Osteocyte (in vitro differentiated cells): ENCODE results near the gene ALDH1A1. TPM values are rescaled to one million over a fixed set of nuclear protein-coding genes. Genes with fewer than 3 reads are reported as not detected.

Source experiments
- DNase-seq: peaks from one replicate; pipeline ENCODE4 v3.0.0; 2021; ENCODE audit warnings: mixed read lengths; ENCODE audit not compliant: unreplicated experiment; ENCODE audit errors: extremely low spot score
- H3K27ac Mint-ChIP-seq: one replicate; pipeline ENCODE4 v1.8.0; 2021; ENCODE audit warnings: mild to moderate bottlenecking, mixed read lengths; ENCODE audit not compliant: unreplicated experiment
- H3K27me3 Mint-ChIP-seq: one replicate; pipeline ENCODE4 v1.8.0; 2021; ENCODE audit warnings: mixed read lengths; ENCODE audit not compliant: unreplicated experiment
- H3K36me3 Mint-ChIP-seq: one replicate; pipeline ENCODE4 v1.8.0; 2021; ENCODE audit warnings: mixed read lengths; ENCODE audit not compliant: unreplicated experiment
- H3K4me1 Mint-ChIP-seq: one replicate; pipeline ENCODE4 v1.8.0; 2021; ENCODE audit warnings: mixed read lengths; ENCODE audit not compliant: unreplicated experiment
- H3K4me3 Mint-ChIP-seq: one replicate; pipeline ENCODE4 v1.8.0; 2021; ENCODE audit warnings: mild to moderate bottlenecking, moderate library complexity, mixed read lengths; ENCODE audit not compliant: unreplicated experiment
- H3K9me3 Mint-ChIP-seq: one replicate; pipeline ENCODE4 v1.8.0; 2021; ENCODE audit warnings: mixed read lengths; ENCODE audit not compliant: unreplicated experiment
- CTCF ChIP-seq: fragments of 200-600 bp; sonication (generic); IDR thresholded peaks from 2 replicates; pipeline ENCODE4 v1.5.0; 2021; ENCODE audit warnings: antibody characterized with exemption, mild to moderate bottlenecking, moderate library complexity
- total RNA-seq: library from RNA; stranded (reverse); gene quantifications from 2 replicates; pipeline ENCODE4 v1.2.1, GENCODE V29; 2021

The ALDH1A1 gene
- total RNA-seq, 1 donor from 2014 or later: not detected

DNA sequence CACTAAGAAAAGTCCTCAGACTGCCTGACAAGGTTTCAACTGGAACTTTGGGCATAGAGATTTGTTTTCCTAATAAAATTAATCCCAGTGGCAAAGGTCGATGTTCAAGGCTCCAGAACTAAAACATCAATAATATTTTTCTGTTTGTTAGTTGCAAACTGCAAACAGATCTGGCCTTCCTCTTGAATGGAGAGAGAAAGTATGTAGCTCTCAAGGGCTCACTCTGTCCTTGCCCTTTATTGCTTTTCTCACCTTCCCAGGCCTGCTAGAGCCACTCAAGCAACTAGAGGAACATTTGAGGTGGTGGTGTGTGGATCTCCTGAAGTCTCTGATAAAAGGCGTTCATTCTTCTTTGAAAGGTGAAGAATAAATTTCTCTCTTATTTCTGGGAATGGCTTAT, 16.6 kb downstream of the ALDH1A1 start:
- peaks cover 22% of the 10 kb centered on the region for H3K27me3 Mint-ChIP-seq
- H3K27ac Mint-ChIP-seq: no peak overlapping the region

DNA sequence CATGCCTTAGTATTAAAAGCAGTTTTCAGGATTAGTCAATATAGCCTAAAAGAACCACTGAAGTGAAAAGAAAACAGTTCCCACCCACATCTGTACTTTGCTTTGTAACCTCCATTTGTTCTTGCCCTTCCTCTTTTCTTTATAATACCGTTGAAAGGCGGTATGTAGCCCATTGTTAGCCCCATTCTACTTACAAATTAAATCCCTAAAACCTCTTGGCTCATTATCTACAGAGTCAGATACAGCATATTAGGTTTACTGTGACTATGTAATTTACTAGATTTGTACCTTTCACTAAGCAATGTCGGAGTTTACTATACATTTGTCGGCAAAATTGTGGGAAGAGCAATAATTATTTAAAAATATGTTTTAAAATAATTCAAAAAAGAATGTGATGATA, 17.3 kb downstream of the ALDH1A1 start:
- no peaks in the 10 kb centered on the region for H3K4me1 Mint-ChIP-seq
- no peak overlapping the region for H3K4me3 Mint-ChIP-seq
- peaks cover 16% of the 10 kb centered on the region for H3K27me3 Mint-ChIP-seq
- H3K36me3 Mint-ChIP-seq: no peaks in the 10 kb centered on the region
- H3K9me3 Mint-ChIP-seq: no peaks in the 10 kb centered on the region
- TF ChIP-seq CTCF: no peak
- H3K27ac Mint-ChIP-seq: no peak overlapping the region
- no peak for DNase-seq

More for the DNA sequence above, 16.6 kb downstream of the ALDH1A1 start:
- Mint-ChIP-seq H3K9me3 (no peaks in the 10 kb centered on the region), H3K36me3 (no peaks in the 10 kb centered on the region), H3K4me1 (no peaks in the 10 kb centered on the region), H3K4me3 (no peak overlapping the region)
- DNase-seq: no peak
- TF ChIP-seq CTCF: no peak

- H3K27me3 Mint-ChIP-seq: peaks cover 11% of the 10 kb centered on the region
- no peaks in the 10 kb centered on the region for H3K4me1 Mint-ChIP-seq
- H3K4me3 Mint-ChIP-seq: no peak overlapping the region
- H3K27ac Mint-ChIP-seq: no peak overlapping the region
- TF ChIP-seq CTCF: no peak
- no peaks in the 10 kb centered on the region for H3K9me3 Mint-ChIP-seq
- DNase-seq: no peak
- no peaks in the 10 kb centered on the region for H3K36me3 Mint-ChIP-seq
These were observed 18.9 kb downstream of the ALDH1A1 start for GRCh38 chr9:72933730-72934665.

GRCh38 chr9:72932619-72933018, 20.2 kb downstream of the ALDH1A1 start:
- no peak overlapping the region for H3K27ac Mint-ChIP-seq
- DNase-seq: no peak
- no peak overlapping the region for H3K4me3 Mint-ChIP-seq

More at GRCh38 chr9:72932619-72933018, 20.2 kb downstream of the ALDH1A1 start:
- Mint-ChIP-seq H3K36me3 (no peaks in the 10 kb centered on the region), H3K4me1 (no peaks in the 10 kb centered on the region), H3K27me3 (peaks cover 11% of the 10 kb centered on the region), H3K9me3 (no peaks in the 10 kb centered on the region)
- TF ChIP-seq CTCF: no peak
